Cardiac fibroblast (primary cell): ENCODE measurements around the gene AK3.

Experiments used
- DNase-seq, 2 donors: peaks; one replicate each; pipeline versions ENCODE4 v3.0.0 to v3.0.0-alpha.2; 2010; ENCODE audit warnings: low read depth in 2 of 2
- H3K4me3 ChIP-seq, 2 donors: replicated peaks in 1 of 2; 1 replicate in 1 of 2; 2 replicates in 1 of 2; pipeline ENCODE4 v1.5.1; 2011; ENCODE audit warnings: low read depth in 2 of 2, low read length in 2 of 2, mild to moderate bottlenecking in 2 of 2, moderate library complexity in 1 of 2
- TF ChIP-seq, protein P1 (sequence below): IDR thresholded peaks from one replicate; pipeline ENCODE4 v1.5.1; 2011; ENCODE audit warnings: low read depth, mild to moderate bottlenecking, low read length, inconsistent platforms

Gene AK3

DNA sequence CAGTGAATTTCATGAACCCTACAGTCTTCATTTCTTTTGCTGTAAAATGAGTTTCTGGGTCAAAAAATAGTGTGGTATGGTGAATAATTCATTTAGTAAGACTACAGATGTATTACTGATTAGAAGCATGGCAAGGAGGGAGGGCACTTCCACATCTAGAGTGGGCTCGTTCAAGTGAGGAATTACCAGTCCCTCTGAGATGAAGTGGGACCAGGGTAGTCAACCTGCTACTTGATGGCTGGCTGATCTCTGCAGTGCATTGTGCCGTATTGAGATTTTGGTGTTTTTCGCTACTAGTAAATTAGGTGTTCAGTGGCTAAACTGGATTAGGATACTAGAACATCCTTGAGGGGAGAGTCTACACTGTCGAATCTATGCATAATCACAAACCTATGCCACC, 50.9 kb downstream of the AK3 start:
- TF ChIP-seq, protein P1, sequence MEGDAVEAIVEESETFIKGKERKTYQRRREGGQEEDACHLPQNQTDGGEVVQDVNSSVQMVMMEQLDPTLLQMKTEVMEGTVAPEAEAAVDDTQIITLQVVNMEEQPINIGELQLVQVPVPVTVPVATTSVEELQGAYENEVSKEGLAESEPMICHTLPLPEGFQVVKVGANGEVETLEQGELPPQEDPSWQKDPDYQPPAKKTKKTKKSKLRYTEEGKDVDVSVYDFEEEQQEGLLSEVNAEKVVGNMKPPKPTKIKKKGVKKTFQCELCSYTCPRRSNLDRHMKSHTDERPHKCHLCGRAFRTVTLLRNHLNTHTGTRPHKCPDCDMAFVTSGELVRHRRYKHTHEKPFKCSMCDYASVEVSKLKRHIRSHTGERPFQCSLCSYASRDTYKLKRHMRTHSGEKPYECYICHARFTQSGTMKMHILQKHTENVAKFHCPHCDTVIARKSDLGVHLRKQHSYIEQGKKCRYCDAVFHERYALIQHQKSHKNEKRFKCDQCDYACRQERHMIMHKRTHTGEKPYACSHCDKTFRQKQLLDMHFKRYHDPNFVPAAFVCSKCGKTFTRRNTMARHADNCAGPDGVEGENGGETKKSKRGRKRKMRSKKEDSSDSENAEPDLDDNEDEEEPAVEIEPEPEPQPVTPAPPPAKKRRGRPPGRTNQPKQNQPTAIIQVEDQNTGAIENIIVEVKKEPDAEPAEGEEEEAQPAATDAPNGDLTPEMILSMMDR, result no peak
- H3K4me3 ChIP-seq, result no peak overlapping the region
- no peak for DNase-seq

- no peak for DNase-seq
- no peak overlapping the region for H3K4me3 ChIP-seq
- TF ChIP-seq, protein P1, result no peak
Observed at GRCh38 chr9:4689687-4690104, 51.3 kb downstream of the AK3 start.

GRCh38 chr9:4689021-4689420, 52.0 kb downstream of the AK3 start:
- DNase-seq, result no peak
- TF ChIP-seq, protein P1, result no peak
- H3K4me3 ChIP-seq, result no peak overlapping the region

DNA sequence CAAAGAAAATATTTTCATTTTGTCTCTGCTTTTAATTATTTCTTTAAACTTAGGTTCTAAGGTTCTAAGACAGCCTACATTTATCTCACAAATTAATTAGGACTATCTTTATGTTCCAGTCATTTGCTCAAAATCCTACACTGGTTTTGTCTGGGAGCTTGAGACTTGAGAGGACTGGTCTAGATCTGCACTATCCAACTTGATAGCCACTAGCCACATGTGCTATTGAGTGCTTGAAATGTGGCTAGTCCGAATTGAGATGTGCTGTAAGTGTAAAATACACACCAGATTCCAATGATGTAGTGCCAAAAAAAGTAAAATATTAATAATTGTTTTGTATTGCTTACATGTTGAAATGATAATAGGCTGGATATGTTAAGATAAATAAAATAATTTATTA, 54.4 kb downstream of the AK3 start:
- TF ChIP-seq, protein P1, result no peak
- no peak for DNase-seq
- no peak overlapping the region for H3K4me3 ChIP-seq

DNA sequence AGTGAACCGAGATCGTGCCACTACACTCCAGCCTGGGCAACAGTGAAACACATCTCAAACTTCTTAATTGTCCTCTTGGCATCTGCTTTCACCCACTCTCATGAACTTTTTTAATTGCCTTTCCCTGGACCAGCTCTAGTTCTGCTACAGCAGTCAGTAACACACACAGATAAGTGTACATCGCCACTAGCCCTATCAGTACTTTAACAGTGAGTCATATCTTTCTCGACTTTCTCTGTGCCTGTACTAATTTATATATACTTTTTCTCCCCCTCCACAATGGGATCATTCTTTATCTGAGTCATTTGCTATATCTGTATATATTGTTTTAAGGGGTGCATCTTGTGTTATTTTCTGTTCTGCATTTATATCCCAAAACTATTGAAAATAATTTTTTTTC, 54.9 kb downstream of the AK3 start:
- peak in 1 of 2 donors; percentile 24 for DNase-seq
- TF ChIP-seq, protein P1, result no peak
- no peak overlapping the region for H3K4me3 ChIP-seq

DNA sequence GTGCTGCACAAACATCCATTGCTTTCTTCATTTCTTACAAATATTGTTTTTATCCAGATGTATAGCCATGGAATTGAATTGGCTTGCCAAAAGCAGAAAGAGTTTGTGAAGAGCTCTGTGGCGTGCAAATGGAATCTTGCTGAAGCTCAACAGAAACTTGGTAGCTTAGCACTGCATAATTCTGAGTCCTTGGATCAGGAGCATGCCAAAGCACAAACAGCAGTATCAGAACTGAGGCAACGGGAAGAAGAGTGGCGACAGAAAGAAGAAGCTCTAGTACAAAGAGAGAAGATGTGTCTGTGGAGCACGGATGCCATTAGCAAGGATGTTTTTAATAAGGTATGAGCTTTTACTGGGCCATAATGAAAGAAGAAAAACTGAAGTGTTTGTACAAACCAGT, 56.2 kb downstream of the AK3 start:
- DNase-seq, result no peak
- no peak overlapping the region for H3K4me3 ChIP-seq
- TF ChIP-seq, protein P1, result no peak

GRCh38 chr9:4680750-4681149, 60.3 kb downstream of the AK3 start:
- peak; percentile 48 to 74 for DNase-seq
- TF ChIP-seq, protein P1, result no peak
- peak overlapping the region; percentile 91 to 97 for H3K4me3 ChIP-seq
